ENCODE results near the gene TNIP3.

The TNIP3 gene

GRCh38 chr4:121156822-121157769 lies 7.0 kb downstream of the TNIP3 start:
- peak overlapping the region; percentile 68 for H3K4me3 ChIP-seq (ENCODE audit: low read length)
- TF ChIP-seq CTCF (conservative IDR thresholded peaks at IDR 0.05; ENCODE audit: low read depth, low read length), result no peak
- no peak for DNase-seq (ENCODE audit: low read depth)

- no peak overlapping the region for H3K4me3 ChIP-seq (ENCODE audit: low read length)
- DNase-seq (ENCODE audit: low read depth), result no peak
- no peak for TF ChIP-seq CTCF (conservative IDR thresholded peaks at IDR 0.05; ENCODE audit: low read depth, low read length)
Measured at GRCh38 chr4:121155893-121156292, 8.2 kb downstream of the TNIP3 start.

GRCh38 chr4:121154103-121154515 lies 10.0 kb downstream of the TNIP3 start:
- TF ChIP-seq CTCF (conservative IDR thresholded peaks at IDR 0.05; ENCODE audit: low read depth, low read length), result no peak
- DNase-seq (ENCODE audit: low read depth), result no peak
- no peak overlapping the region for H3K4me3 ChIP-seq (ENCODE audit: low read length)

- no peak for TF ChIP-seq CTCF (conservative IDR thresholded peaks at IDR 0.05; ENCODE audit: low read depth, low read length)
- DNase-seq (ENCODE audit: low read depth), result no peak
- H3K4me3 ChIP-seq (ENCODE audit: low read length), result no peak overlapping the region
Measured at GRCh38 chr4:121151942-121152341, 12.2 kb downstream of the TNIP3 start.

- no peak overlapping the region for H3K4me3 ChIP-seq (ENCODE audit: low read length)
- DNase-seq (ENCODE audit: low read depth), result no peak
- TF ChIP-seq CTCF (conservative IDR thresholded peaks at IDR 0.05; ENCODE audit: low read depth, low read length), result no peak
Measured at GRCh38 chr4:121150486-121150885, 13.6 kb downstream of the TNIP3 start.

- DNase-seq (ENCODE audit: low read depth), result no peak
- no peak for TF ChIP-seq CTCF (conservative IDR thresholded peaks at IDR 0.05; ENCODE audit: low read depth, low read length)
Measured at GRCh38 chr4:121150003-121150402, 14.1 kb downstream of the TNIP3 start.

GRCh38 chr4:121148621-121149020 lies 15.5 kb downstream of the TNIP3 start:
- DNase-seq (ENCODE audit: low read depth), result no peak
- no peak overlapping the region for H3K4me3 ChIP-seq (ENCODE audit: low read length)
- TF ChIP-seq CTCF (conservative IDR thresholded peaks at IDR 0.05; ENCODE audit: low read depth, low read length), result no peak

More at GRCh38 chr4:121150003-121150402, 14.1 kb downstream of the TNIP3 start:
- no peak overlapping the region for H3K4me3 ChIP-seq (ENCODE audit: low read length)
